K562 (cell line): ENCODE data around the gene CRYBB1. TPM values are rescaled to one million over a fixed set of nuclear protein-coding genes. Genes with fewer than 3 reads are reported as not detected.
A peak's percentile ranks its signal among the peaks of the same experiment; 100 is the strongest.

ENCODE experiments used
- AFF1 ChIP-seq, 2 experiments: fragments of 450-650 bp; IDR thresholded peaks; 2 replicates each; pipeline ENCODE4 v1.6.1; 2018; ENCODE audit warnings: mild to moderate bottlenecking in 2 of 2, low read depth in 1 of 2; ENCODE audit not compliant: partially characterized antibody in 2 of 2
- CCAR2 ChIP-seq: fragments of 200-400 bp; formaldehyde crosslinking; IDR thresholded peaks from 2 replicates; pipeline ENCODE4 v1.6.1; 2017; ENCODE audit warnings: mild to moderate bottlenecking, low read depth, low read length
- CHD4 ChIP-seq: fragments of 200-600 bp; sonication (generic); IDR thresholded peaks from 3 replicates; pipeline ENCODE4 v1.6.1; 2012; ENCODE audit warnings: low read depth, mild to moderate bottlenecking, mixed read lengths, low read length, inconsistent platforms; ENCODE audit not compliant: insufficient read depth, insufficient replicate concordance, poor library complexity, severe bottlenecking
- ELK3 ChIP-seq: fragments of 450-650 bp; formaldehyde crosslinking; IDR thresholded peaks from 2 replicates; pipeline ENCODE4 v1.4.0; 2020; ENCODE audit warnings: mild to moderate bottlenecking
- FOS ChIP-seq: IDR thresholded peaks from 3 replicates; pipeline ENCODE4 v1.6.1; 2011; ENCODE audit not compliant: insufficient read length; ENCODE audit errors: extremely low read depth
- HDAC3 ChIP-seq: fragments of 450-650 bp; IDR thresholded peaks from 2 replicates; pipeline ENCODE4 v1.6.1; 2018; ENCODE audit warnings: borderline replicate concordance, mild to moderate bottlenecking, moderate library complexity; ENCODE audit not compliant: partially characterized antibody
- JUND ChIP-seq, 2 experiments: IDR thresholded peaks; 2 replicates in 1 of 2; 3 replicates in 1 of 2; pipeline ENCODE4 v1.6.1; 2011; ENCODE audit warnings: borderline replicate concordance in 2 of 2, low read depth in 2 of 2, low read length in 2 of 2, improper control_type of control experiment in 1 of 2, missing biosample characterization in 1 of 2, missing genetic modification characterization in 1 of 2, missing genetic modification reagents in 1 of 2
- KDM1A ChIP-seq, 2 experiments: fragments of 450-650 bp; IDR thresholded peaks; 2 replicates each; pipeline ENCODE4 v1.6.1; 2016; ENCODE audit warnings: mild to moderate bottlenecking in 2 of 2
- MTA1 ChIP-seq: fragments of 450-650 bp; IDR thresholded peaks from 2 replicates; pipeline ENCODE4 v1.6.1; 2017; ENCODE audit warnings: borderline replicate concordance
- MTA3 ChIP-seq: fragments of 450-650 bp; formaldehyde crosslinking; IDR thresholded peaks from 2 replicates; pipeline ENCODE4 v1.6.1; 2017; ENCODE audit warnings: mild to moderate bottlenecking, borderline replicate concordance
- NRF1 ChIP-seq, 2 experiments: fragments of 450-650 bp; IDR thresholded peaks in 1 of 2; conservative IDR thresholded peaks in 1 of 2; 2 replicates each; pipeline ENCODE4 v1.6.1; 2014; ENCODE audit warnings: mild to moderate bottlenecking in 2 of 2
- NUFIP1 ChIP-seq: fragments of 450-650 bp; IDR thresholded peaks from 2 replicates; pipeline ENCODE4 v1.6.1; 2018; ENCODE audit not compliant: partially characterized antibody
- OTX1 ChIP-seq: fragments of 450-650 bp; formaldehyde crosslinking; IDR thresholded peaks from 2 replicates; pipeline ENCODE4 v1.4.0; 2022; ENCODE audit warnings: mild to moderate bottlenecking
- SIN3A ChIP-seq, 2 experiments: fragments of 150-350 bp in 1 of 2; IDR thresholded peaks; 2 replicates each; pipeline ENCODE4 v1.6.1; 2011 to 2016; ENCODE audit warnings: borderline replicate concordance in 2 of 2, low read depth in 2 of 2, low read length in 2 of 2, mild to moderate bottlenecking in 2 of 2, moderate library complexity in 2 of 2; ENCODE audit not compliant: control insufficient read depth in 1 of 2
- SIRT6 ChIP-seq: IDR thresholded peaks from one replicate; pipeline ENCODE4 v1.6.1; 2012; ENCODE audit warnings: low read depth, mild to moderate bottlenecking, control low read depth, inconsistent platforms, low read length, moderate library complexity
- SMARCC2 ChIP-seq: fragments of 450-650 bp; IDR thresholded peaks from 2 replicates; pipeline ENCODE4 v1.6.1; 2017; ENCODE audit warnings: antibody characterized with exemption, moderate library complexity, mild to moderate bottlenecking, low read depth
- TCF3 ChIP-seq: sonication (generic); formaldehyde crosslinking; IDR thresholded peaks from 2 replicates; pipeline ENCODE4 v1.4.0; 2020; ENCODE audit warnings: mild to moderate bottlenecking, missing genetic modification reagents
- TOE1 ChIP-seq, 2 experiments: fragments of 450-650 bp in 1 of 2; sonication (generic) in 1 of 2; formaldehyde crosslinking in 1 of 2; IDR thresholded peaks; 2 replicates each; pipeline versions ENCODE4 v1.7.1 to v1.8.0; 2016 to 2022; ENCODE audit warnings: borderline replicate concordance in 2 of 2, mild to moderate bottlenecking in 2 of 2, antibody characterized with exemption in 1 of 2, inconsistent platforms in 1 of 2, low read depth in 1 of 2, missing genetic modification reagents in 1 of 2, moderate library complexity in 1 of 2
- ZNF655 ChIP-seq: fragments of 250-450 bp; sonication (Bioruptor Pico); IDR thresholded peaks from 2 replicates; pipeline ENCODE4 v1.5.0; 2021
- polyA plus RNA-seq, 8 experiments: library from polyadenylated mRNA; depleted of rRNA in 4 of 8; stranded (reverse) in 5 of 8; unstranded in 3 of 8; fragments of >200 nt; fragmentation: Nextera tagmentation in 2 of 8; fragmentation: Illumina TruSeq in 1 of 8; extraction: Ambion mirVana in 2 of 8; extraction: Trizol in 1 of 8; gene quantifications; 2 replicates each; pipeline versions ENCODE4 v1.2.1 to v1.2.3, GENCODE V29; 2011 to 2014; ENCODE audit warnings: inconsistent platforms in 1 of 8, missing spikeins in 1 of 8
- total RNA-seq, 7 experiments: library from RNA; depleted of rRNA in 6 of 7; stranded (reverse); fragments of >200 nt in 6 of 7; fragmentation: Illumina TruSeq in 2 of 7; extraction: Trizol in 2 of 7; gene quantifications; 2 replicates each; pipeline versions ENCODE4 v1.2.1 to v1.2.3, GENCODE V29; 2011 to 2021; ENCODE audit warnings: low replicate concordance in 1 of 7

CRYBB1 gene
- total and polyA plus RNA-seq, 9 of the 15 experiments (the other 6 are each of a cell fraction or from before 2014, with no cell fraction given): 0.16 to 0.45 (median 0.33) TPM; not detected in 2

GRCh38 chr22:26658671-26659478 is 41.0 kb upstream of the CRYBB1 start (continued):
- TF ChIP-seq AFF1 (IDR thresholded peaks at IDR 0.05; ENCODE audit: low read depth in 1 of 2, partially characterized antibody in 2 of 2) (no peak), SMARCC2 (0 out of 2 replicates have a peak, but pooled peaks have one; percentile 62), JUND (IDR thresholded peaks at IDR 0.05; ENCODE audit: borderline replicate concordance, low read depth, low read length) (peak; percentile 94), JUND (tag; IDR thresholded peaks at IDR 0.05; ENCODE audit: borderline replicate concordance, low read depth, low read length) (peak; percentile 91; the same call in 2 of the 3 replicates), SIN3A (IDR thresholded peaks at IDR 0.05; ENCODE audit: borderline replicate concordance in 2 of 2, control insufficient read depth in 1 of 2, low read depth in 2 of 2, low read length in 2 of 2) (peak in 1 of 2 experiments; percentile 68; a peak in 1 of 4 replicates), FOS (peak; percentile 24), OTX1 (no peak), SIRT6 (no peak), MTA1 (0 out of 2 replicates have a peak, but pooled peaks have one; percentile 33), CCAR2 (no peak), ELK3 (CRISPR knock-in tag) (no peak), HDAC3 (no peak), NUFIP1 (no peak), NRF1 (conservative IDR thresholded peaks at IDR 0.05 in 1 of 2, IDR thresholded peaks at IDR 0.05 in 1 of 2) (peak; percentile 51 to 60), MTA3 (0 out of 2 replicates have a peak, but pooled peaks have one; percentile 61), CHD4 (no peak), TOE1 (IDR thresholded peaks at IDR 0.05; ENCODE audit: borderline replicate concordance) (peak; percentile 56; the same call in 1 of the 2 replicates), TOE1 (CRISPR knock-in tag; IDR thresholded peaks at IDR 0.05; ENCODE audit: borderline replicate concordance, low read depth) (no peak), KDM1A (IDR thresholded peaks at IDR 0.05) (peak; percentile 43 to 59; a peak in 2 of 4 replicates), TCF3 (CRISPR knock-in tag) (peak; percentile 49), ZNF655 (CRISPR knock-in tag) (no peak)
